ENCODE data around the gene SSTR1.

GRCh38 chr14:38187528-38187927 lies 20.2 kb upstream of the SSTR1 start:
- TF ChIP-seq CTCF (conservative IDR thresholded peaks at IDR 0.05; ENCODE audit: low read length) (no peak), EZH2phosphoT487 (IDR thresholded peaks at IDR 0.05; ENCODE audit: borderline replicate concordance, low read depth, low read length) (no peak)

Data from OCI-LY7 (cell line).